A673 (cell line): ENCODE measurements around the gene UBE3C.

Experiments used
- CTCF ChIP-seq: fragments of 300-800, 200-600 bp; sonication (generic); conservative IDR thresholded peaks from 2 replicates; pipeline ENCODE4 v1.5.1; 2017; ENCODE audit warnings: low read depth, mild to moderate bottlenecking, antibody characterized with exemption, low read length, moderate library complexity, mixed read lengths
- EZH2 ChIP-seq: fragments of 200-600 bp; sonication (generic); IDR thresholded peaks from 2 replicates; pipeline ENCODE4 v1.6.1; 2017; ENCODE audit warnings: borderline replicate concordance, low read depth, mild to moderate bottlenecking, mixed read lengths, antibody characterized with exemption, low read length; ENCODE audit not compliant: poor library complexity, severe bottlenecking

GRCh38 chr7:157279741-157280215 is 141.1 kb downstream of the UBE3C start:
- TF ChIP-seq CTCF = no peak
- no peak for TF ChIP-seq EZH2
